Measurements from ENCODE around the gene APEH. TPM values are rescaled to one million over a fixed set of nuclear protein-coding genes. Genes with fewer than 3 reads are reported as not detected.

Gene APEH
- polyA plus RNA-seq, 3 donors, result 66.1 to 105 (median 92.6) TPM

DNA sequence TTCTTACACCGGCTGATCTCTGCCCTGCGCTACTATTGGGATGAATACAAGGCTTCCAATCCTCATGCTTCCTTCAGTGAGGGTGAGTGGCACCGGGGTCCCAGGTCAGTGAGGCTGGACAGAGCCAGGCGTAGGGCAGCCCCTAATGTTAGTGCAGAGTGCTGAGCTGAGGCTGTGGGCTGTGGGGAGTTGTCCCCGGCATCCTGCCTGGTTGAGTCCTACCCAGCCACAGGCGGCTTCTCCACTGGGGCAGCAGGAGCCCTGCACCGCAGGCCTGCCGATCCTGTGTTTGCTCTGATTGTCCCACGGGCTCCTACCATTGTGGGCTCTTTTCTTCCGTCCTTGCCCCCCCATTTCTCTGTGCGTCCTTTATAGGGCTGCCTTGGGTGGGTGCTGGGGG lies 28.5 kb downstream of the APEH start:
- Mint-ChIP-seq H3K27me3 (ENCODE audit: low read depth in 3 of 3) (peaks cover 0 to 2% (median 0%) of the 10 kb centered on the region in 3 donors), H3K4me1 (no peaks in the 10 kb centered on the region), H3K9me3 (no peaks in the 10 kb centered on the region), H3K36me3 (peaks cover 59 to 89% of the 10 kb centered on the region in 2 donors), H3K27ac (no peak overlapping the region), H3K4me3 (no peak overlapping the region)
- no peak overlapping the region for H3K4me3 ChIP-seq (replicated peaks in 1 of 3; ENCODE audit: low read depth in 2 of 3, low read length in 3 of 3)
- no peaks in the 10 kb centered on the region for H3K27me3 ChIP-seq (ENCODE audit: control insufficient read depth in 2 of 2, insufficient read depth in 2 of 2, low read length in 2 of 2)
- no peak for DNase-seq
- peaks cover 80 to 97% of the 10 kb centered on the region in 2 donors for H3K36me3 ChIP-seq (replicated peaks in 1 of 2; ENCODE audit: control insufficient read depth in 1 of 2, insufficient read depth in 2 of 2, low read length in 2 of 2)
- peaks cover 6% of the 10 kb centered on the region for H4K20me1 ChIP-seq (ENCODE audit: insufficient read depth, low read length)
- H3K4me1 ChIP-seq (ENCODE audit: control insufficient read depth in 1 of 2, insufficient read depth in 2 of 2, low read length in 2 of 2), result no peaks in the 10 kb centered on the region
- no peak overlapping the region for H3K27ac ChIP-seq (ENCODE audit: low read depth in 1 of 2, low read length in 2 of 2)
- TF ChIP-seq, protein P1, sequence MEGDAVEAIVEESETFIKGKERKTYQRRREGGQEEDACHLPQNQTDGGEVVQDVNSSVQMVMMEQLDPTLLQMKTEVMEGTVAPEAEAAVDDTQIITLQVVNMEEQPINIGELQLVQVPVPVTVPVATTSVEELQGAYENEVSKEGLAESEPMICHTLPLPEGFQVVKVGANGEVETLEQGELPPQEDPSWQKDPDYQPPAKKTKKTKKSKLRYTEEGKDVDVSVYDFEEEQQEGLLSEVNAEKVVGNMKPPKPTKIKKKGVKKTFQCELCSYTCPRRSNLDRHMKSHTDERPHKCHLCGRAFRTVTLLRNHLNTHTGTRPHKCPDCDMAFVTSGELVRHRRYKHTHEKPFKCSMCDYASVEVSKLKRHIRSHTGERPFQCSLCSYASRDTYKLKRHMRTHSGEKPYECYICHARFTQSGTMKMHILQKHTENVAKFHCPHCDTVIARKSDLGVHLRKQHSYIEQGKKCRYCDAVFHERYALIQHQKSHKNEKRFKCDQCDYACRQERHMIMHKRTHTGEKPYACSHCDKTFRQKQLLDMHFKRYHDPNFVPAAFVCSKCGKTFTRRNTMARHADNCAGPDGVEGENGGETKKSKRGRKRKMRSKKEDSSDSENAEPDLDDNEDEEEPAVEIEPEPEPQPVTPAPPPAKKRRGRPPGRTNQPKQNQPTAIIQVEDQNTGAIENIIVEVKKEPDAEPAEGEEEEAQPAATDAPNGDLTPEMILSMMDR (IDR thresholded peaks at IDR 0.05), result no peak
- WGBS (ENCODE audit: insufficient coverage), result 100% methylated on average over 9 of the region's 11 CpGs
- H3K79me2 ChIP-seq (ENCODE audit: insufficient read depth, low read length), result no peaks in the 10 kb centered on the region
- no peak overlapping the region for H2AFZ ChIP-seq (ENCODE audit: insufficient read depth, low read depth, low read length, poor library complexity, severe bottlenecking)
- no peak overlapping the region for H3K9ac ChIP-seq (ENCODE audit: insufficient read depth, low read length, poor library complexity, severe bottlenecking)
- intact Hi-C loops (cut with micrococcal nuclease), result loop anchor here (5.0 kb wide), 1 partner anchor 135 kb away; no protein-coding TSS in a partner anchor
- no peaks in the 10 kb centered on the region for H3K9me3 ChIP-seq (replicated peaks in 1 of 2; ENCODE audit: control insufficient read depth in 1 of 2, insufficient read depth in 1 of 2, low read length in 2 of 2)
- H3K4me2 ChIP-seq (replicated peaks; ENCODE audit: extremely low read depth, low read length, poor library complexity, severe bottlenecking), result no peak overlapping the region

DNA sequence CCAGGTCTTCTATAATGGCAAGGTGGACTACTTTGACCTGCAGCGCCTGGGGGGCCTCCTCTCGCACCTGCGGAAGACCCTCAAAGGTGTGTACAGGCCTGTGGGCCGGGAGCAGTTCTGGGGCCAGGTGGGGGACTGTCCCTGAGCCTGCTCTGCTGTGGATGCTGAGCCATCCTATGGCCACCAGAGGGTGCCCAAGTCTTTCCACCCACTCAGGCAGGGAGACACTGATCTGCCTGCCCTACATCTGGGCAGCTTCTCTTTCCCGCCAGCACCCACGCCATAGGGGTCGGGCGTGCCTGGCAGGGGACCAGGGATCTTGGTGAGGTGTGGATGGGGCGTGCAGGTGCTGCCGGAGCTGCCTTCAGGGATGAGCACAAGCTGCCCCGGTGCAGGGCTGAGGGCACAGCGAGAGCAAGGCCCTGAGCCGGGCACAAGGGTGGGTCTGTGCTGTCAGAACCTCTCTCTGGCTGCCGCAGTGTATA lies 29.3 kb downstream of the APEH start:
- no peak overlapping the region for H3K27ac Mint-ChIP-seq
- Histone ChIP-seq H3K27ac (ENCODE audit: low read depth in 1 of 2, low read length in 2 of 2) (no peak overlapping the region), H4K20me1 (ENCODE audit: insufficient read depth, low read length) (peaks cover 6% of the 10 kb centered on the region), H3K27me3 (ENCODE audit: control insufficient read depth in 2 of 2, insufficient read depth in 2 of 2, low read length in 2 of 2) (no peaks in the 10 kb centered on the region), H3K4me3 (replicated peaks in 1 of 3; ENCODE audit: low read depth in 2 of 3, low read length in 3 of 3) (no peak overlapping the region), H2AFZ (ENCODE audit: insufficient read depth, low read depth, low read length, poor library complexity, severe bottlenecking) (no peak overlapping the region), H3K4me2 (replicated peaks; ENCODE audit: extremely low read depth, low read length, poor library complexity, severe bottlenecking) (no peak overlapping the region), H3K9me3 (replicated peaks in 1 of 2; ENCODE audit: control insufficient read depth in 1 of 2, insufficient read depth in 1 of 2, low read length in 2 of 2) (no peaks in the 10 kb centered on the region), H3K79me2 (ENCODE audit: insufficient read depth, low read length) (no peaks in the 10 kb centered on the region), H3K4me1 (ENCODE audit: control insufficient read depth in 1 of 2, insufficient read depth in 2 of 2, low read length in 2 of 2) (no peaks in the 10 kb centered on the region), H3K36me3 (replicated peaks in 1 of 2; ENCODE audit: control insufficient read depth in 1 of 2, insufficient read depth in 2 of 2, low read length in 2 of 2) (peaks cover 72 to 90% of the 10 kb centered on the region in 2 donors), H3K9ac (ENCODE audit: insufficient read depth, low read length, poor library complexity, severe bottlenecking) (no peak overlapping the region)
- intact Hi-C loops (cut with micrococcal nuclease), result loop anchor here (5.0 kb wide), 1 partner anchor 134 kb away; no protein-coding TSS in a partner anchor
- TF ChIP-seq, protein P1 (IDR thresholded peaks at IDR 0.05), result peak; percentile 76
- WGBS (ENCODE audit: insufficient coverage), result 80% methylated on average over 10 of the region's 14 CpGs
- H3K36me3 Mint-ChIP-seq, result peaks cover 61 to 89% of the 10 kb centered on the region in 2 donors
- H3K4me3 Mint-ChIP-seq, result no peak overlapping the region
- H3K9me3 Mint-ChIP-seq, result no peaks in the 10 kb centered on the region
- peak; percentile 39 to 53 (median 46) for DNase-seq
- peaks cover 0 to 2% (median 0%) of the 10 kb centered on the region in 3 donors for H3K27me3 Mint-ChIP-seq (ENCODE audit: low read depth in 3 of 3)
- H3K4me1 Mint-ChIP-seq, result no peaks in the 10 kb centered on the region

Measured in CD14-positive monocyte (primary cell).